HepG2 (cell line): ENCODE measurements around the gene RTN4RL2. TPM values are rescaled to one million over a fixed set of nuclear protein-coding genes. Genes with fewer than 3 reads are reported as not detected.
A peak's percentile ranks its signal among the peaks of the same experiment; 100 is the strongest.

Experiments used
- AGO2 ChIP-seq: fragments of 200-400 bp; formaldehyde crosslinking; optimal IDR thresholded peaks from 2 replicates; pipeline ENCODE3; 2017; ENCODE audit warnings: mild to moderate bottlenecking, low read depth, low read length, moderate library complexity
- ATF1 ChIP-seq: IDR thresholded peaks from 2 replicates; pipeline ENCODE4 v1.6.1; 2016; ENCODE audit warnings: mild to moderate bottlenecking, control low read depth
- FOXA3 ChIP-seq: IDR thresholded peaks from 2 replicates; pipeline ENCODE4 v1.6.1; 2016; ENCODE audit warnings: missing genetic modification reagents, missing compliant biosample characterization
- FUBP1 ChIP-seq: sonication (generic); formaldehyde crosslinking; IDR thresholded peaks from 2 replicates; pipeline ENCODE4 v1.5.1; 2020; ENCODE audit warnings: missing genetic modification reagents, mild to moderate bottlenecking, borderline replicate concordance
- GTF2F1 ChIP-seq: fragments of 150-350 bp; IDR thresholded peaks from 2 replicates; pipeline ENCODE4 v1.6.1; 2014; ENCODE audit warnings: low read length
- HDAC1 ChIP-seq: sonication (generic); formaldehyde crosslinking; IDR thresholded peaks from 2 replicates; pipeline ENCODE4 v1.5.1; 2020; ENCODE audit warnings: mild to moderate bottlenecking, missing genetic modification reagents
- HMG20A ChIP-seq: IDR thresholded peaks from 2 replicates; pipeline ENCODE4 v1.6.1; 2016; ENCODE audit warnings: borderline replicate concordance
- IRF2 ChIP-seq: IDR thresholded peaks from 2 replicates; pipeline ENCODE4 v1.6.1; 2018; ENCODE audit warnings: missing genetic modification reagents, missing compliant biosample characterization
- NFIB ChIP-seq: sonication (generic); formaldehyde crosslinking; IDR thresholded peaks from 2 replicates; pipeline ENCODE4 v1.9.0; 2021; ENCODE audit warnings: missing genetic modification reagents, mild to moderate bottlenecking, borderline replicate concordance
- NFKB2 ChIP-seq: sonication (generic); formaldehyde crosslinking; IDR thresholded peaks from 2 replicates; pipeline ENCODE4 v1.4.0; 2020; ENCODE audit warnings: missing genetic modification reagents, borderline replicate concordance
- PAXIP1 ChIP-seq: sonication (generic); formaldehyde crosslinking; conservative IDR thresholded peaks from 2 replicates; pipeline ENCODE4 v1.4.0; 2020; ENCODE audit warnings: mild to moderate bottlenecking, missing genetic modification reagents, moderate library complexity
- ZNF20 ChIP-seq: sonication (generic); formaldehyde crosslinking; IDR thresholded peaks from 2 replicates; pipeline ENCODE4 v1.4.0; 2020; ENCODE audit warnings: mild to moderate bottlenecking, moderate library complexity, missing genetic modification reagents
- ZNF230 ChIP-seq: sonication (generic); formaldehyde crosslinking; IDR thresholded peaks from 2 replicates; pipeline ENCODE4 v1.4.0; 2020; ENCODE audit warnings: mild to moderate bottlenecking, missing genetic modification reagents
- ZNF253 ChIP-seq: sonication (generic); formaldehyde crosslinking; IDR thresholded peaks from 2 replicates; pipeline ENCODE4 v1.8.0; 2022; ENCODE audit warnings: mild to moderate bottlenecking, missing genetic modification reagents, borderline replicate concordance
- ZNF282 ChIP-seq: fragments of 450-650 bp; IDR thresholded peaks from 2 replicates; pipeline ENCODE4 v1.6.1; 2018; ENCODE audit not compliant: partially characterized antibody
- ZNF501 ChIP-seq: sonication (generic); formaldehyde crosslinking; IDR thresholded peaks from 2 replicates; pipeline ENCODE4 v1.5.1; 2020; ENCODE audit warnings: mild to moderate bottlenecking, moderate library complexity, missing genetic modification reagents
- ZNF570 ChIP-seq: sonication (generic); formaldehyde crosslinking; IDR thresholded peaks from 2 replicates; pipeline ENCODE4 v1.4.0; 2020; ENCODE audit warnings: mild to moderate bottlenecking, missing genetic modification reagents, borderline replicate concordance
- ZNF816 ChIP-seq: sonication (generic); formaldehyde crosslinking; IDR thresholded peaks from 2 replicates; pipeline ENCODE4 v1.8.0; 2022; ENCODE audit warnings: missing genetic modification reagents, mild to moderate bottlenecking, borderline replicate concordance
- polyA plus RNA-seq, 8 experiments: library from polyadenylated mRNA; depleted of rRNA in 3 of 8; stranded (reverse) in 7 of 8; unstranded in 1 of 8; fragments of >200 nt; fragmentation: Illumina TruSeq in 4 of 8; extraction: Trizol in 4 of 8; gene quantifications; 2 replicates each; pipeline versions ENCODE4 v1.2.1 to v1.2.3, GENCODE V29; 2011 to 2016; ENCODE audit warnings: low read depth in 4 of 8, missing spikeins in 1 of 8, mixed read lengths in 1 of 8; ENCODE audit not compliant: insufficient read depth in 1 of 8
- total RNA-seq, 5 experiments: library from RNA; depleted of rRNA; stranded (reverse); fragments of >200 nt; fragmentation: Illumina TruSeq; extraction: Trizol; gene quantifications; 2 replicates each; pipeline ENCODE4 v1.2.3, GENCODE V29; 2016; ENCODE audit warnings: low read depth in 1 of 5

RTN4RL2 gene
- total and polyA plus RNA-seq, 2 of the 13 experiments (the other 11 are each of a cell fraction or from before 2014, with no cell fraction given): 1.3 to 4.3 TPM

- TF ChIP-seq FUBP1 (CRISPR knock-in tag): no peak
- TF ChIP-seq NFKB2 (CRISPR knock-in tag): no peak
- no peak; the same call in 1 of the 2 replicates for TF ChIP-seq ATF1 (CRISPR knock-in tag)
- no peak for TF ChIP-seq ZNF570 (CRISPR knock-in tag)
- no peak for TF ChIP-seq AGO2
- TF ChIP-seq ZNF20 (CRISPR knock-in tag): no peak
- TF ChIP-seq ZNF282: no peak
- no peak for TF ChIP-seq GTF2F1
- TF ChIP-seq ZNF816 (CRISPR knock-in tag): no peak
- peak; percentile 73 for TF ChIP-seq IRF2 (CRISPR knock-in tag)
- no peak for TF ChIP-seq ZNF230 (CRISPR knock-in tag)
- TF ChIP-seq HMG20A (CRISPR knock-in tag): peak; percentile 91
- TF ChIP-seq HDAC1 (CRISPR knock-in tag): peak; percentile 76
- no peak for TF ChIP-seq ZNF253 (CRISPR knock-in tag)
- TF ChIP-seq FOXA3 (CRISPR knock-in tag): peak; percentile 93
- TF ChIP-seq NFIB (CRISPR knock-in tag): no peak
- TF ChIP-seq PAXIP1: peak; percentile 81
- no peak for TF ChIP-seq ZNF501 (CRISPR knock-in tag)
These were observed 25.4 kb upstream of the RTN4RL2 start (continued) for GRCh38 chr11:57434640-57435546.
